Measurements from ENCODE around the gene TMEM125.

Gene TMEM125

GRCh38 chr1:43247256-43247921 lies 22.4 kb upstream of the TMEM125 start:
- DNase-seq (ENCODE audit: low read depth in 2 of 2) = no peak

- no peak for DNase-seq (ENCODE audit: low read depth in 2 of 2)
These were observed 19.4 kb upstream of the TMEM125 start for GRCh38 chr1:43250351-43250761.

- no peak for DNase-seq (ENCODE audit: low read depth in 2 of 2)
These were observed 18.8 kb upstream of the TMEM125 start for GRCh38 chr1:43251024-43251423.

- no peak for DNase-seq (ENCODE audit: low read depth in 2 of 2)
These were observed 17.6 kb upstream of the TMEM125 start for GRCh38 chr1:43252225-43252624.

- DNase-seq (ENCODE audit: low read depth in 2 of 2) = no peak
These were observed 16.6 kb upstream of the TMEM125 start for GRCh38 chr1:43253173-43253572.

- DNase-seq (ENCODE audit: low read depth in 2 of 2) = no peak
These were observed 15.9 kb upstream of the TMEM125 start for GRCh38 chr1:43253876-43254275.

- DNase-seq (ENCODE audit: low read depth in 2 of 2) = no peak
These were observed 14.2 kb upstream of the TMEM125 start for GRCh38 chr1:43255438-43256210.

- no peak for DNase-seq (ENCODE audit: low read depth in 2 of 2)
These were observed 12.9 kb upstream of the TMEM125 start for GRCh38 chr1:43256675-43257570.

GRCh38 chr1:43258370-43258769 lies 11.4 kb upstream of the TMEM125 start:
- no peak for DNase-seq (ENCODE audit: low read depth in 2 of 2)

GRCh38 chr1:43265431-43265830 lies 4.4 kb upstream of the TMEM125 start:
- DNase-seq (ENCODE audit: low read depth in 2 of 2) = no peak

GRCh38 chr1:43266881-43267280 lies 2.9 kb upstream of the TMEM125 start:
- DNase-seq (ENCODE audit: low read depth in 2 of 2) = no peak

GRCh38 chr1:43267291-43267805 lies 2.4 kb upstream of the TMEM125 start:
- no peak for DNase-seq (ENCODE audit: low read depth in 2 of 2)

- no peak for DNase-seq (ENCODE audit: low read depth in 2 of 2)
These were observed 1.9 kb upstream of the TMEM125 start for GRCh38 chr1:43267818-43268425.

GRCh38 chr1:43270421-43271095 lies 775 bp downstream of the TMEM125 start:
- no peak for DNase-seq (ENCODE audit: low read depth in 2 of 2)

GRCh38 chr1:43271186-43272118 lies 1.7 kb downstream of the TMEM125 start:
- no peak for DNase-seq (ENCODE audit: low read depth in 2 of 2)

GRCh38 chr1:43272161-43272560 lies 2.4 kb downstream of the TMEM125 start:
- no peak for DNase-seq (ENCODE audit: low read depth in 2 of 2)

GRCh38 chr1:43272576-43273571 lies 3.1 kb downstream of the TMEM125 start:
- no peak for DNase-seq (ENCODE audit: low read depth in 2 of 2)

- DNase-seq (ENCODE audit: low read depth in 2 of 2) = no peak
These were observed 3.9 kb downstream of the TMEM125 start for GRCh38 chr1:43273708-43274107.

Measured in activated CD8-positive, alpha-beta memory T cell treated with anti-CD3 and anti-CD28 coated beads for 4 hours (primary cell).